Inflammatory macrophage (primary cell): ENCODE data around the gene BPGM.
"Not testable (repeated sequence)": the region's sequence is repeated elsewhere in the genome, so short reads cannot be mapped to it uniquely, and the experiment has no call there.

ENCODE experiments used
- DNase-seq, 2 donors: peaks; one replicate each; pipeline ENCODE4 v3.0.0-alpha.2; 2020 to 2022

BPGM gene

GRCh38 chr7:134665045-134665444 lies 18.4 kb downstream of the BPGM start:
- DNase-seq, result not testable (repeated sequence)

DNA sequence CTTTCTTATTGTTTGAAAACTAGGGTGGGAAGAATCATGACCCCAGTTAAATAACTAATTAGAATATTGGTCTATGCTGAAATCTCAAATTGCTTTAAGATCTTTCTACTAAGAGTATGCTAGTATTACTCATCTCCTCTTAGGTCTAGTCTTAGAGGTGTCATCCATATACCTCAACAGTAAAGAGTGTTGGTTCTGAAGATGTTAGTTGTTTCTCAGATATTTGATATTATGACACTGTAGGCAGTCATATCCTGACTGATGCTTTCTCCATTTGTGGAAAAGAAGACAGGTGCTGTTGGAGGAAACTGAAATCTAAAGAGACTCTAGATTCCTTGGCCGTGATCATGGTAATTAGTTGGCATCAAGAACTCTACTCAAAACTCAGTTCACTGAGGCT lies 21.2 kb downstream of the BPGM start:
- DNase-seq, result no peak

- no peak for DNase-seq
Observed at GRCh38 chr7:134669388-134669787, 22.7 kb downstream of the BPGM start.

DNA sequence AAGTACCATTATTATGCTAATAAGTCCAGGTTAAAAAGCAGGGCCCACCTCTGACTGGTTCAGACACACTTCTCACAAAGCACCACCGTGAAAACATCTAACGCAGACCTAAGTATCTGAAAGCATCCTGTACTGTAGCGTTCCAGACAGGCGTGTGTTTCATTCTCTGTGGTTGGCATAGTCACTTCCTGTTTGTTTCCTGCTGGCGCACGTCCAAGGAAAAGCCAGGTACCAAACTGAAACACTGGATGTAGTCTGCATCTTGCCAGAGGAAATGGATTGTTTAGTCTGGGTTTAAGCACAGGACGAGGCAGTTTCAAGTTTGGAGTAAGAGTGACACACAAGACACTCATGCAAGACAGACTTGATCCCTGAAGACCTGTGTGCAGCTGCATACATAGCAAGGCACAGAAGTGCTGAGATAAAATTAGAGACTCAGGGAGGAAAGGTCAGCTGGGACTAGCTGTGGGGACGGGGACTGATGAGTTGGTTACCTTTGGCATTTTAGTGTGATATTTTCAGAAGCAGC lies 23.3 kb downstream of the BPGM start:
- no peak for DNase-seq

DNA sequence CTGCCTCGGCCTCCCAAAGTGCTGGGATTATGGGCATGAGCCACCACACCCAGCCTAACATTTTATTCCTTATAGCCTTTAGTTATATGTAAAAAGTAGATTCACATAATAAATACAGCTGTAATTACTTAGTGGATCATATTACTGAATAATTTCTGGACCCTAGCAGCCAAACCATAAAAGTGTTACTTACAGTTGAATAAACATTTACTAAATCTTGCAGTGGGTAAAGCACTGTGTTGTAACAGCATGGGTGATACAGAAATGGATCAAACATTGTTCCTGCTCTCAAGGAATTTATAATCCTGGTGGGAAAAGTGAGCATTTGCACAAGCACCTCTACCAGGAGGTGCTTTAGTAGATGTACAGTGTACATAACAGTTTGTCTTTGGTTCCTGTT lies 25.0 kb downstream of the BPGM start:
- no peak for DNase-seq

DNA sequence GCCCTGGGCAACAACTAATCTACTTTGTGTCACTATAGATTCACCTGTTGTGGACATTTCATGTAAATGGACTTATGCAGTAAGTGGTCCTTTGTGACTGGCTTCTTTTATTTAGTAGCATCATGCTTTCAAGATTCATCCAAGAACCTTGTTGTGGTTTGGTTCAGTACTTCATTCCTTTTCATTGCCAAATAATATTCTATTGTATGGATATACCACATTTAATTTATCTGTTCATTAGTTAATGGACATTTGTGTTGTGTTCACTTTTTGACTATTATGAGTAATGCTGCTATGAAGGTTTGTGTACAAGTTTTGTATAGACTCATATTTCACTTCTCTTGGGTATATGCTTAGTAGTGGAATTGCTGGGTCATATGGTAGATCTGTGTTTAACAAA lies 27.8 kb downstream of the BPGM start:
- no peak for DNase-seq

- no peak for DNase-seq
Observed at GRCh38 chr7:134676743-134677142, 30.1 kb downstream of the BPGM start.

GRCh38 chr7:134678115-134678514 lies 31.5 kb downstream of the BPGM start:
- DNase-seq, result no peak

DNA sequence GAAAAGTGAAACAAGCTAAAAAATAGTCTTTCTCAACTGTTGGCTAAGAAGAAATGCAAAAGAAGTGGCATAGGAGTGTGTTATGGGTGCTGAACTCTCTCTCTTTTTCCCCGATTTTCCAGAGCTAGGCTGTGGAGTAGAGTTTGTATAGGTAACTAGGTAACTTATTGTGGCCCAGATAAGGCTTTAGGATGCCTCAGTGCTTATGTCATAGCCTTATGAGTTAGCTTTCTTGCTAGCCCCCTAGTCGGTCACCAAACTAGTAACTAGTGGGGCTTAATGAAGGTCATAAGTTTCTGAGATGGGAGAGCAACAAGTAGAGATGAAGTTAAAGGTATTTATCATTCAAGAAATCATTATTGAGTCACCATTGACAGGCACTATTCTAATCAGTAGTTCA lies 32.4 kb downstream of the BPGM start:
- no peak for DNase-seq

DNA sequence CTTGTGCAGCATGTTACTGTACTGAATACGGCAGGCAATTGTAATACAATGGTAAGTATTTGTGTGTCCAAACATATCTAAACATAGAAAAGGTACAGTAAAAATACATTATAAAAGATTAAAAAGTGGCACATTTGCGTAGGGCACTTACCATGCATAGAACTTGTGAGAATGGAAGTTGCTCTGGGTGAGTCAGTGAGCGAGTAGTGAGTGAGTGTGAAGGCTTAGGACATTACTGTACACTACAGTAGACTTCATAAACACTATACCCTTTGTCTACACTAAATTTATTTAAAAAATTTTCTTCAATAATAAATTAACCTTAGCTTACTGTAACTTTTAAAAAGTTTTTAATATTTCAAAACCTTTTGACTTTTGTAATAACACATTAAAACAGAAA lies 37.5 kb downstream of the BPGM start:
- DNase-seq, result no peak

GRCh38 chr7:134685250-134685649 lies 38.6 kb downstream of the BPGM start:
- DNase-seq, result peak; percentile 71 to 76

DNA sequence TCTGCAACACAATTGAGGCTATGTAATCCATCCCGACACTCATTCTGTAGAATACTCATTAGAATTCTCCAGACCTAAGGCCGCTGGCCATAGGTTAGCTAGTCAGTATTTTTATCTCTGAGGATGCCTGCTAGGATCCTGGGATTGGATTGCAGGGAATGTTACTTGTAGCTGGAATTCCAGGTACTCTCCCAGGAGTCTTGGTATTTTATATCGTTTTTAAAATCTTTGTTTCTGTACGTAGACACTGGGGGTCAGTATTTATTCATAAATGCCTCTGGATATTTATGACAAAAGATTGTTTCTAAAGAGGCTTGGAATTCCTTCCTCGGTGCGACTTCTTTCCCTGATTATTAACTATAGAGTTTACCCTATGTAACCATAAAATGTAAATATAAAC lies 40.1 kb downstream of the BPGM start:
- DNase-seq, result peak in 1 of 2 donors; percentile 12

GRCh38 chr7:134689550-134689949 lies 42.9 kb downstream of the BPGM start:
- DNase-seq, result not testable (repeated sequence)

- DNase-seq, result no peak
Observed at GRCh38 chr7:134690016-134690415, 43.4 kb downstream of the BPGM start.

DNA sequence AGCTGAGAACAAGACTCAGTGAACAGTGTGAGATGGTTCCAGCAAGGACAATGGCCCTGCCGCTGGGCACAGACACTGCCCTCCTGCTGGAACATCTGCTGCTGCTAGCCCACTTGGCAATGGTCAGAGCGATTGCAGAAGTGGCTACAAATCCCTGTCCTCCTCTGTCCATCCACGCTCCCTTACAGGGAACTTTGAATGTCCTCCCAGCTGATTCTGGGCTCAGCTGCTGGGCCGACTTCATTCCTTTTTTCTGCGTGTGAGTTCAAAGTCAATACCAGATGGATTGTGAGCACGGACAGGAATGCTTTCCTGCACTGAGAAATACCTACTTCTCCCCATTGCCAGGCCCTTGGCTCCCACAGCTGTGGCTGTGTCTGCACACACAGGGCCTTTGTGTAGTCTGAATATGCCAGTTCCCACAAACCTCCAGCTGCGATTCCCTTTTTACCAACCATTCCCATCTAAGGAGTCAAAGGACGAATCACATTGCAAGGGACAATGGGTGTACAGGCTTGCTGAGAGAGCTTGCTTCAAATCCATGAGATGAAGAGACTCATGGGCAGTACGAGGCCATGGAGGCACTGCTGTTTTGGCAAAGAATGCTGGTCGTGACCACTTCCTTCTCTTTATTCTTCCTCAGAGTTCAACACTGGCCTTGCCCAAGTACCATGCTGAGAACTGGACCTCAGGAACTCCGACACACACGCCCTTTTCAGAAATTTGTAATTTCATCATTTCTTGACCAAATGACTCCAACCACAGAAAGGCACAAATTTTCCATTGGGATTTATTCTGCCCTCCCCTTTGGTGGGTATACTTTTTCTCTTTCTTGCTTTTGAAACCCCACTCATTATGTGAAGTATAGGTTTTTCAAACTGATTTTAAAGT lies 44.2 kb downstream of the BPGM start:
- DNase-seq, result peak in 1 of 2 donors; percentile 18

DNA sequence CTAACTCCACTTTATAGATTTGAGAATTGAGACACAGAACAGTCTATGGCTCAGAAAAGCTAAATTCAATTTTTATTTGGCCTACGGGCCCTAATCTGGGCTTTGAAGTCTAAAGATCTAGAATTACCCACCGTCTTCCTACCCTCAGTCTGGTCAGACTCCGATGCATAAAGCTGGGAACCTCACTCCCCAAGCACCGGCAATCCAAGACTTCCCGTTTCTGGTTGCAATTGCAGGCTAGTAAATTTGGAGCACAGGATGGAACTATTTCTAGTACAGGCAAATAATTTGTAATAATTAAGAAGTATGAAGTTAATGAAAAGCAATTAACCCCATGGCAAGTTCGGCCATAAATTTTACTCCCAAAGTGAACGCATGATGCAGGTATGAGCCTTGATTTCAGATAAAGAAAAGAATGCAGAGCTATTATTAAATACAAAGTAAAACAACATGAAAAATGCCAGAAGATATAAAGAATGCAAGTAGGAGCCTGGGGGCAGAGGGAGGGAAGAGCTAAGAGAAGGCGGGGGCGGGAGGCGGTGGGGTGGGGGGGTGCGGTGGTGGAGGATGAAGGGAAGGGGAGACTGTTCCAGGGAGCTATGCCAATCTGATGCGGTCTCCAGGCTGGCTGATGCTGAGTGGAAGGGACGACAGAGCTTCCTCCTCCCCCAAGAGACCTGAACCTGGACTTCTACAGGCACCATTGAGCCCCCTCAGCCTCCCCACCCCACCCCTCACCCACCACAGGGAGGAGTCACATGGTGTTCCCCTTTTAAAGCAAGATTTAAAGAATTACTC lies 45.1 kb downstream of the BPGM start:
- DNase-seq, result no peak

- no peak for DNase-seq
Observed at GRCh38 chr7:134692344-134692705, 45.7 kb downstream of the BPGM start.

DNA sequence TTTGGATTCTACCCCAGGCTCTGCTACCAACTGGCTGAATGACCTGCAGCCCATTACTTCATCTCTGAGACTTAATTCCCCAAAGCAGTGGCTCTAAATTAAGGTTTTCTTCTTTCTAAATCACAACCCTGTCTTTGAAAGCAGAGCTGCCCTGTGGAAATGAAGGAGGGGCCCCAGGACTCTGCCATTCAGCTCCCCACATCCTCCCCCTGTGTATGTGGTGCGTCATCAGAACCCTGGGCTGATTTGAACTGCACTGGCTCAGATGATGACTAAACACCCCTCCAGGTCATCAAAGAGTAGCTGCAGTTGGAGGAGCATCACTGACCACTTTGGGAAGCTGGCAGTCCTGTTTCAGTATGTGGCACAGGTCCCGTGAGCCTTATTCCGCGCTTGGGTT lies 46.6 kb downstream of the BPGM start:
- DNase-seq, result no peak

DNA sequence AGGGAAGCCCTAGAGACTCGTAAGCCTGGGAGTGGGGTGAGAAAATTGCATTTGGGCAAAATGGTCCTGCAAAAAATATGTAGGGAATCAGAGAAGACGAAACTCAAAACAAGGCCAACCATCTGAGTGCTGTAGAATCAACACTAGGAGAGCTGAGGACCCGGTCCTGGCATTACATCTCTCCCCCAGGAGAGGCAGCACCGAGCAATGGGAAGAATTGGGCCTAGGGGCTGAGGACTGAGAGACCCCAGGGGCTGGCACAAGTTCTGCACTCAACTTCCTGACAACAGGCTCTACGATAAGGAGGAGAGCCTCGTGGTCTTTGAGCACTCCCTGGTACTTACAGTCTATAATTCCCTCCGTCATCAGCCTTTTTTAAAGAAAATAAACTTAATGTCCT lies 47.6 kb downstream of the BPGM start:
- no peak for DNase-seq

GRCh38 chr7:134694767-134695166 lies 48.1 kb downstream of the BPGM start:
- peak in 1 of 2 donors; percentile 6 for DNase-seq

GRCh38 chr7:134695321-134695860 lies 48.7 kb downstream of the BPGM start:
- no peak for DNase-seq

DNA sequence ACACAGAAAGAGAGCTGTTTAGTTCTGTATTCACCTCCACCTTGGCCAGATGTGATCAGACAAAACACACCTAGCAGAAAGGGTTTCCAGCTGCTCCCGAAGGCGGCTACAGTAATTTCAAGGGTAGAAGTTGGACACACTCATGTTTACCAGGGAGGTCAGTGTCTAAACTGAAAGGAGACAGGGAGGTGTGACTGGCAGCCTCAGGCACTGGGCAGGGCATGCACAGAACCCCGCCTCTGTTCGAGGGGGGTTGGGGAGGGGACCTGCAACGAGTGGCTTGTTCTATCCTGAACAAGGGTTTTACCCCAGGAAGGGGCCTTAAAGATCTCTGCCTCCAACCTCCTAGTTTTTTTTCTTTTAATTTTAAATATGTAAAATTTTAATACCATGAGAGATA lies 49.6 kb downstream of the BPGM start:
- no peak for DNase-seq

- no peak for DNase-seq
Observed at GRCh38 chr7:134697205-134697886, 50.7 kb downstream of the BPGM start.
